ENCODE data around the gene PTCH1. TPM values are rescaled to one million over a fixed set of nuclear protein-coding genes. Genes with fewer than 3 reads are reported as not detected.

The PTCH1 gene
- total RNA-seq, 1 donor, result 3.3 TPM

DNA sequence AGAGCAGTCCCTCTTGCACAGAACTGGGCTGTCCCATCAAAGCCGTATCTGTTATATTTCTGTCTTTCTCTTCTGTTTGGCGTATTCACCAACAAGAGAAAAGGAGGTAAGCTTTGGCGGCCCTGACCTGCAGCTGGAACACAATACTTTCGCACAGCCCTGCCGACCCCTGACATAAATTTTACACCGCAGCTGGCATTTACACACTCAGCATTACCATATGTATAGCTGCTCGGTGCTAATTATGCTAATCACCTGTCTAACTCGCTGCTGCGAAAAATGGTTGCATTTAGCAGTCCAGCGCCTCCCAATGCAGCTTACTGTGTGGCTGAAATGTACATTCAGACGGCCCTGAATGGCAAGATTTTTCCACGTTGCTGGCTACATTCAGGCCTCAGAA, 20.8 kb downstream of the PTCH1 start:
- H3K79me2 ChIP-seq (ENCODE audit: insufficient read depth, low read length), result no peaks in the 10 kb centered on the region
- peaks cover 30% of the 10 kb centered on the region for H3K4me1 ChIP-seq (ENCODE audit: insufficient read depth, low read length)
- peaks cover 8% of the 10 kb centered on the region for H4K20me1 ChIP-seq (ENCODE audit: insufficient read depth, low read length)
- H3K4me2 ChIP-seq (ENCODE audit: insufficient read depth, low read length), result no peak overlapping the region
- H3K27me3 ChIP-seq (ENCODE audit: insufficient read depth, low read length), result no peaks in the 10 kb centered on the region
- TF ChIP-seq, protein P1, sequence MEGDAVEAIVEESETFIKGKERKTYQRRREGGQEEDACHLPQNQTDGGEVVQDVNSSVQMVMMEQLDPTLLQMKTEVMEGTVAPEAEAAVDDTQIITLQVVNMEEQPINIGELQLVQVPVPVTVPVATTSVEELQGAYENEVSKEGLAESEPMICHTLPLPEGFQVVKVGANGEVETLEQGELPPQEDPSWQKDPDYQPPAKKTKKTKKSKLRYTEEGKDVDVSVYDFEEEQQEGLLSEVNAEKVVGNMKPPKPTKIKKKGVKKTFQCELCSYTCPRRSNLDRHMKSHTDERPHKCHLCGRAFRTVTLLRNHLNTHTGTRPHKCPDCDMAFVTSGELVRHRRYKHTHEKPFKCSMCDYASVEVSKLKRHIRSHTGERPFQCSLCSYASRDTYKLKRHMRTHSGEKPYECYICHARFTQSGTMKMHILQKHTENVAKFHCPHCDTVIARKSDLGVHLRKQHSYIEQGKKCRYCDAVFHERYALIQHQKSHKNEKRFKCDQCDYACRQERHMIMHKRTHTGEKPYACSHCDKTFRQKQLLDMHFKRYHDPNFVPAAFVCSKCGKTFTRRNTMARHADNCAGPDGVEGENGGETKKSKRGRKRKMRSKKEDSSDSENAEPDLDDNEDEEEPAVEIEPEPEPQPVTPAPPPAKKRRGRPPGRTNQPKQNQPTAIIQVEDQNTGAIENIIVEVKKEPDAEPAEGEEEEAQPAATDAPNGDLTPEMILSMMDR (IDR thresholded peaks at IDR 0.05; ENCODE audit: extremely low read depth, low read depth, low read length), result no peak
- no peak overlapping the region for H2AFZ ChIP-seq (ENCODE audit: low read length)
- H3K4me3 ChIP-seq (ENCODE audit: insufficient read depth, low read length), result no peak overlapping the region
- H3K36me3 ChIP-seq (ENCODE audit: insufficient read depth, low read length), result no peaks in the 10 kb centered on the region
- no peak overlapping the region for H3K27ac ChIP-seq (ENCODE audit: low read depth, low read length)
- peak; percentile 21 for DNase-seq (ENCODE audit: insufficient read length, low spot score, missing footprints)
- H3K9me3 ChIP-seq (ENCODE audit: low read depth, low read length), result no peaks in the 10 kb centered on the region

DNA sequence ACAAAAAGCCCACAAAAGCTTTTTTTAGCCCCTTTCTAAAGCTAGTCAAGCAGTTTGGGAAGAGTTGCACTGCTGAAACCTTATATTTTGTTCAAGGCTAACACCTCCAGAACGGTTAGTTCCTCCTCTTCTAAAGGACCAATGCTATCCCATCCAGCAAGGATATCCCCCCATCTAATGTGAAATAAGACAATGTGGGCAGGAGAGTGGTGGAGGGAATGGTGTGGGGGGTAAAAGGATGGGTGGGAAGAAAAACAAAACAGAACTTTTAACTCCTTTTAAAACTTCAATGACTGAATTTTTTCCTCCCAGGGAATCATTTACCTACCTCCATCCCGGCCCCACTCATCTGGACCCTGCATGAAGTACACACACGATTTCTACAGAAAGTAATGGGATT, 21.2 kb downstream of the PTCH1 start:
- H3K4me3 ChIP-seq (ENCODE audit: insufficient read depth, low read length), result no peak overlapping the region
- DNase-seq (ENCODE audit: insufficient read length, low spot score, missing footprints), result no peak
- TF ChIP-seq, protein P1 (IDR thresholded peaks at IDR 0.05; ENCODE audit: extremely low read depth, low read depth, low read length), result no peak
- no peak overlapping the region for H2AFZ ChIP-seq (ENCODE audit: low read length)
- no peaks in the 10 kb centered on the region for H3K36me3 ChIP-seq (ENCODE audit: insufficient read depth, low read length)
- no peak overlapping the region for H3K27ac ChIP-seq (ENCODE audit: low read depth, low read length)
- H3K4me1 ChIP-seq (ENCODE audit: insufficient read depth, low read length), result peaks cover 30% of the 10 kb centered on the region
- H3K79me2 ChIP-seq (ENCODE audit: insufficient read depth, low read length), result no peaks in the 10 kb centered on the region
- no peaks in the 10 kb centered on the region for H3K9me3 ChIP-seq (ENCODE audit: low read depth, low read length)
- no peak overlapping the region for H3K4me2 ChIP-seq (ENCODE audit: insufficient read depth, low read length)
- H3K27me3 ChIP-seq (ENCODE audit: insufficient read depth, low read length), result no peaks in the 10 kb centered on the region
- H4K20me1 ChIP-seq (ENCODE audit: insufficient read depth, low read length), result peaks cover 8% of the 10 kb centered on the region

DNA sequence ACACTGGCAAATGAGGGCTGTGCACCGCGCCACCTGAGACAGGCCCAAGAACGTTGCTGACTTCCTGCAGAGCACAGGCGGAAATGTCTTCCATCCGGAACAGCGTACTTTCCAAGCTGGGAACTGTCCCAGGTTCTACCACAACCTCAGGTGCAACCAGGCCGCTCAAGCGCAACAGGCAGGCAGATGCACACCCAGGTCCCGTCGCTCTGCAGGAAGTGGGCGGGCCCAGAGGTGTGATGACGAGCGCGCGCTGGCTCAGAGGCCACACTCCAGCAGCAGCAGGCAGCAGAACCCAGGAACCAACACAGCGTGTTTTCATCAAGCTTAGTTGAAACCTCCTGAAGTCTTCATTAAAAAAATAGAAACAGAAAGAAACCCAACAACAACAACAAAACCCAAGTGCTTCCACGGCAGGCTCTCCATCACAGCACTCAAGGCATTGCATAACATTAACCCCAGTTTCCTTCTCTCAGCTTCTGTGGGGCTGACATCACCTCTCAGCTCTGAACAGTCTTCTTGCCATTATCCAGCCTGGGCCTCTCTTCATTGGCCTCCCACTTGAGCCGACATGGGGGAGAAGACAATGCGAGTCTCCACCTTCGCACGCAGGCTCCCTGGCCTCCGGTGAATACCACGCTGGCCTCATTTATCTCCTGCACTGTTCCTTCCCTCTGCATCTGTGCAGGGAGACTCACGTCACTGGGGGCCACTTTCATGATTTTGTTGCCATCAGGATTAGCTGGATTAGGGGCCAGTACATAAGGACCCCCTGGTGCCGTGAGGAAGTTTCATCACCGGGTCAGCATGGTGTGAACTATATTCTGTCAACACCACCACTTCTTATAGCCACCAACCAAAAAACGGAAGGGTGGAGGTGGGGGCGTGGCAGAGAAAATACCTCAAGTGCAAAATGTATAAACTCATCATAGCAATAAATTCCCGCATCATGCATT, 22.1 kb downstream of the PTCH1 start:
- no peak overlapping the region for H3K27ac ChIP-seq (ENCODE audit: low read depth, low read length)
- no peaks in the 10 kb centered on the region for H3K79me2 ChIP-seq (ENCODE audit: insufficient read depth, low read length)
- H3K27me3 ChIP-seq (ENCODE audit: insufficient read depth, low read length), result no peaks in the 10 kb centered on the region
- TF ChIP-seq, protein P1 (IDR thresholded peaks at IDR 0.05; ENCODE audit: extremely low read depth, low read depth, low read length), result no peak
- DNase-seq (ENCODE audit: insufficient read length, low spot score, missing footprints), result peak; percentile 65
- H3K36me3 ChIP-seq (ENCODE audit: insufficient read depth, low read length), result no peaks in the 10 kb centered on the region
- H3K4me1 ChIP-seq (ENCODE audit: insufficient read depth, low read length), result peaks cover 25% of the 10 kb centered on the region
- H3K4me3 ChIP-seq (ENCODE audit: insufficient read depth, low read length), result no peak overlapping the region
- no peaks in the 10 kb centered on the region for H3K9me3 ChIP-seq (ENCODE audit: low read depth, low read length)
- H3K4me2 ChIP-seq (ENCODE audit: insufficient read depth, low read length), result no peak overlapping the region
- no peak overlapping the region for H2AFZ ChIP-seq (ENCODE audit: low read length)
- H4K20me1 ChIP-seq (ENCODE audit: insufficient read depth, low read length), result peaks cover 4% of the 10 kb centered on the region

DNA sequence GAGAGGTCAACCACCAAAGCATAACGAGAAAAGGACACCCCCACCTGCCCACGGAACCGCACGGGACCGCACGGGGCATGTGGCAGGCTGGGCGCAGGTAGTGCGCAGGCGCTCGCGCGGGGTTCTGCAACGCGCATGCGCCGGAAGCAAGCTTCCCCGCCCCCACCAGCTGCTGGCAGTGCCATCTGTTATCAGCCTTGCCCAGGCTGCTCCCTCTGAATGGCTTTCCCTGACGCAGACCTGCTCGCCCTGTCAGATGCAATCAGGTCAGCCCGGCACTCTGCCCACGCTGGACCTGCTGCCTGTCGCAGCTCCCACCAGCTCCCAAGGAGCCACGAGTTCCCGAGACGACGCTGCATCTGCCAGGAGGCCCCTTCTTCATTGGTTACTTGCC, 22.8 kb downstream of the PTCH1 start:
- DNase-seq (ENCODE audit: insufficient read length, low spot score, missing footprints), result no peak
- H3K4me1 ChIP-seq (ENCODE audit: insufficient read depth, low read length), result peaks cover 19% of the 10 kb centered on the region
- no peak overlapping the region for H3K4me2 ChIP-seq (ENCODE audit: insufficient read depth, low read length)
- H3K27me3 ChIP-seq (ENCODE audit: insufficient read depth, low read length), result no peaks in the 10 kb centered on the region
- peaks cover 4% of the 10 kb centered on the region for H4K20me1 ChIP-seq (ENCODE audit: insufficient read depth, low read length)
- H3K9me3 ChIP-seq (ENCODE audit: low read depth, low read length), result no peaks in the 10 kb centered on the region
- H3K4me3 ChIP-seq (ENCODE audit: insufficient read depth, low read length), result no peak overlapping the region
- no peaks in the 10 kb centered on the region for H3K36me3 ChIP-seq (ENCODE audit: insufficient read depth, low read length)
- H3K79me2 ChIP-seq (ENCODE audit: insufficient read depth, low read length), result no peaks in the 10 kb centered on the region
- no peak overlapping the region for H2AFZ ChIP-seq (ENCODE audit: low read length)
- TF ChIP-seq, protein P1 (IDR thresholded peaks at IDR 0.05; ENCODE audit: extremely low read depth, low read depth, low read length), result no peak
- no peak overlapping the region for H3K27ac ChIP-seq (ENCODE audit: low read depth, low read length)
